Upper lobe of right lung (tissue), 1 donor: ENCODE data around the gene MAGEF1. TPM values are rescaled to one million over a fixed set of nuclear protein-coding genes. Genes with fewer than 3 reads are reported as not detected.

Source experiments
- ATAC-seq: fragments of 200-7000 bp; cut with Tn5 transposase; one replicate; pipeline ENCODE4 v1.9.1; 2020; ENCODE audit warnings: mild to moderate bottlenecking, moderate library complexity
- DNase-seq: peaks from one replicate; pipeline ENCODE4 v3.0.0-alpha.2; 2020
- H3K27ac ChIP-seq: fragments of 200-600 bp; one replicate; pipeline ENCODE4 v1.8.0; 2022
- H3K27me3 ChIP-seq: fragments of 200-600 bp; one replicate; pipeline ENCODE4 v1.8.0; 2022; ENCODE audit warnings: mild to moderate bottlenecking
- H3K36me3 ChIP-seq: fragments of 200-600 bp; one replicate; pipeline ENCODE4 v1.8.0; 2022
- H3K4me1 ChIP-seq: fragments of 200-600 bp; one replicate; pipeline ENCODE4 v1.8.0; 2022
- H3K4me3 ChIP-seq: fragments of 200-600 bp; one replicate; pipeline ENCODE4 v1.8.0; 2022; ENCODE audit warnings: mild to moderate bottlenecking
- H3K9me3 ChIP-seq: fragments of 200-600 bp; one replicate; pipeline ENCODE4 v1.8.0; 2022
- CTCF ChIP-seq: fragments of 200-600 bp; IDR thresholded peaks from one replicate; pipeline ENCODE4 v1.8.0; 2022; ENCODE audit warnings: antibody characterized with exemption
- intact Hi-C: fragments of 100-400 bp; cut with DNase I; formaldehyde crosslinking; loops from one replicate; pipeline ENCODE4 v1.11.0; 2022
- total RNA-seq: library from RNA; stranded (reverse); fragmentation: NEBNext Ultra II Directional; extraction: Animal tissue kit (Norgen Biotek cat#: 25700); gene quantifications from one replicate; pipeline ENCODE4 v1.2.1, GENCODE V29; 2021
- donor health status: DM: no; HTN: yes; CAD: no; lungs with severe emphysema.

Gene MAGEF1
- total RNA-seq, 1 donor from 2014 or later: 30.3 TPM

- intact Hi-C loops: no loop called here
- no peaks in the 10 kb centered on the region for H3K9me3 ChIP-seq
- DNase-seq (no peak), ATAC-seq (no peak)
- no peaks in the 10 kb centered on the region for H3K36me3 ChIP-seq
- no peak overlapping the region for H3K4me3 ChIP-seq
- H3K4me1 ChIP-seq: no peaks in the 10 kb centered on the region
- no peak overlapping the region for H3K27ac ChIP-seq
- H3K27me3 ChIP-seq: no peaks in the 10 kb centered on the region
- no peak for TF ChIP-seq CTCF
Observed at GRCh38 chr3:184677344-184678316, 34.2 kb downstream of the MAGEF1 start.

GRCh38 chr3:184676927-184677326 is 34.9 kb downstream of the MAGEF1 start:
- H3K36me3 ChIP-seq: no peaks in the 10 kb centered on the region
- no peaks in the 10 kb centered on the region for H3K9me3 ChIP-seq
- H3K27me3 ChIP-seq: no peaks in the 10 kb centered on the region
- intact Hi-C loops: no loop called here
- peak; percentile 64 for ATAC-seq
- no peaks in the 10 kb centered on the region for H3K4me1 ChIP-seq
- H3K27ac ChIP-seq: no peak overlapping the region
- DNase-seq: no peak
- no peak for TF ChIP-seq CTCF
- H3K4me3 ChIP-seq: no peak overlapping the region

GRCh38 chr3:184674626-184675025 is 37.2 kb downstream of the MAGEF1 start:
- intact Hi-C loops: no loop called here
- Histone ChIP-seq H3K4me1 (no peaks in the 10 kb centered on the region), H3K9me3 (no peaks in the 10 kb centered on the region), H3K27me3 (no peaks in the 10 kb centered on the region), H3K4me3 (no peak overlapping the region), H3K27ac (no peak overlapping the region), H3K36me3 (no peaks in the 10 kb centered on the region)
- DNase-seq (no peak), ATAC-seq (no peak)
- no peak for TF ChIP-seq CTCF

- H3K27ac ChIP-seq: no peak overlapping the region
- no peaks in the 10 kb centered on the region for H3K36me3 ChIP-seq
- intact Hi-C loops: no loop called here
- H3K9me3 ChIP-seq: no peaks in the 10 kb centered on the region
- TF ChIP-seq CTCF: no peak
- no peaks in the 10 kb centered on the region for H3K4me1 ChIP-seq
- no peak overlapping the region for H3K4me3 ChIP-seq
- DNase-seq (no peak), ATAC-seq (no peak)
- H3K27me3 ChIP-seq: no peaks in the 10 kb centered on the region
Observed at GRCh38 chr3:184672977-184673870, 38.6 kb downstream of the MAGEF1 start.

- Histone ChIP-seq H3K4me3 (no peak overlapping the region), H3K27ac (no peak overlapping the region), H3K4me1 (no peaks in the 10 kb centered on the region), H3K27me3 (no peaks in the 10 kb centered on the region), H3K36me3 (no peaks in the 10 kb centered on the region), H3K9me3 (no peaks in the 10 kb centered on the region)
- no peak for ATAC-seq
- no peak for TF ChIP-seq CTCF
- intact Hi-C loops: no loop called here
- no peak for DNase-seq
Observed at GRCh38 chr3:184672335-184672734, 39.5 kb downstream of the MAGEF1 start.
